Choroid plexus epithelial cell (primary cell): ENCODE results near the gene LACRT.
A peak's percentile ranks its signal among the peaks of the same experiment; 100 is the strongest.

Experiments used
- DNase-seq: peaks from one replicate; pipeline ENCODE4 v3.0.0-alpha.2; 2010; ENCODE audit warnings: low read depth
- H3K4me3 ChIP-seq: 2 replicates; pipeline ENCODE4 v1.5.1; 2011; ENCODE audit warnings: low read depth, mild to moderate bottlenecking, control low read depth, low read length, moderate library complexity
- TF ChIP-seq, protein P1 (sequence below): conservative IDR thresholded peaks from 2 replicates; pipeline ENCODE4 v1.5.1; 2011; ENCODE audit warnings: low read depth, mild to moderate bottlenecking, control low read depth, inconsistent platforms, low read length, moderate library complexity

The LACRT gene

DNA sequence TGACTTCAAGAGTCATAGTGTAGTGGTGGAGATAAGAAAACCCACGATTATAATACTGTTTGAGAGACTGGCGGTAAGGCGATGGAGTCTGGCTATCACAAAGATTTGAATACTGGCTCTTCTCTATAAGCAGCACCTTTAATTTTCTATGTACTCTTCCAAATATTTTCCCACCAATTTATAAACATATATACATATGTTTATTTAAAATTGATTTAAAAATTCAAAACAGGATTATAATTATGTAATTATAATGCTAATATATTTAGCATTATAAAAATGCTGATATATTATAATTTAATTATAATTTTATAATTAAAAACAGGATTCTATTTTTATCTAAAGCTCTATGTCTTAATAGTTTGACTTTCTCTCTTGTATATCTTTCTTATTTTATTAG is 28.9 kb upstream of the LACRT start:
- TF ChIP-seq, protein P1, sequence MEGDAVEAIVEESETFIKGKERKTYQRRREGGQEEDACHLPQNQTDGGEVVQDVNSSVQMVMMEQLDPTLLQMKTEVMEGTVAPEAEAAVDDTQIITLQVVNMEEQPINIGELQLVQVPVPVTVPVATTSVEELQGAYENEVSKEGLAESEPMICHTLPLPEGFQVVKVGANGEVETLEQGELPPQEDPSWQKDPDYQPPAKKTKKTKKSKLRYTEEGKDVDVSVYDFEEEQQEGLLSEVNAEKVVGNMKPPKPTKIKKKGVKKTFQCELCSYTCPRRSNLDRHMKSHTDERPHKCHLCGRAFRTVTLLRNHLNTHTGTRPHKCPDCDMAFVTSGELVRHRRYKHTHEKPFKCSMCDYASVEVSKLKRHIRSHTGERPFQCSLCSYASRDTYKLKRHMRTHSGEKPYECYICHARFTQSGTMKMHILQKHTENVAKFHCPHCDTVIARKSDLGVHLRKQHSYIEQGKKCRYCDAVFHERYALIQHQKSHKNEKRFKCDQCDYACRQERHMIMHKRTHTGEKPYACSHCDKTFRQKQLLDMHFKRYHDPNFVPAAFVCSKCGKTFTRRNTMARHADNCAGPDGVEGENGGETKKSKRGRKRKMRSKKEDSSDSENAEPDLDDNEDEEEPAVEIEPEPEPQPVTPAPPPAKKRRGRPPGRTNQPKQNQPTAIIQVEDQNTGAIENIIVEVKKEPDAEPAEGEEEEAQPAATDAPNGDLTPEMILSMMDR = no peak
- H3K4me3 ChIP-seq = no peak overlapping the region
- no peak for DNase-seq

GRCh38 chr12:54662026-54662425 is 27.3 kb upstream of the LACRT start:
- no peak overlapping the region for H3K4me3 ChIP-seq
- DNase-seq = no peak
- TF ChIP-seq, protein P1 = no peak

- no peak overlapping the region for H3K4me3 ChIP-seq
- no peak for DNase-seq
- TF ChIP-seq, protein P1 = no peak
Observed at GRCh38 chr12:54661048-54661447, 26.4 kb upstream of the LACRT start.

- TF ChIP-seq, protein P1 = no peak
- H3K4me3 ChIP-seq = no peak overlapping the region
- DNase-seq = no peak
Observed at GRCh38 chr12:54660320-54660962, 25.7 kb upstream of the LACRT start.

DNA sequence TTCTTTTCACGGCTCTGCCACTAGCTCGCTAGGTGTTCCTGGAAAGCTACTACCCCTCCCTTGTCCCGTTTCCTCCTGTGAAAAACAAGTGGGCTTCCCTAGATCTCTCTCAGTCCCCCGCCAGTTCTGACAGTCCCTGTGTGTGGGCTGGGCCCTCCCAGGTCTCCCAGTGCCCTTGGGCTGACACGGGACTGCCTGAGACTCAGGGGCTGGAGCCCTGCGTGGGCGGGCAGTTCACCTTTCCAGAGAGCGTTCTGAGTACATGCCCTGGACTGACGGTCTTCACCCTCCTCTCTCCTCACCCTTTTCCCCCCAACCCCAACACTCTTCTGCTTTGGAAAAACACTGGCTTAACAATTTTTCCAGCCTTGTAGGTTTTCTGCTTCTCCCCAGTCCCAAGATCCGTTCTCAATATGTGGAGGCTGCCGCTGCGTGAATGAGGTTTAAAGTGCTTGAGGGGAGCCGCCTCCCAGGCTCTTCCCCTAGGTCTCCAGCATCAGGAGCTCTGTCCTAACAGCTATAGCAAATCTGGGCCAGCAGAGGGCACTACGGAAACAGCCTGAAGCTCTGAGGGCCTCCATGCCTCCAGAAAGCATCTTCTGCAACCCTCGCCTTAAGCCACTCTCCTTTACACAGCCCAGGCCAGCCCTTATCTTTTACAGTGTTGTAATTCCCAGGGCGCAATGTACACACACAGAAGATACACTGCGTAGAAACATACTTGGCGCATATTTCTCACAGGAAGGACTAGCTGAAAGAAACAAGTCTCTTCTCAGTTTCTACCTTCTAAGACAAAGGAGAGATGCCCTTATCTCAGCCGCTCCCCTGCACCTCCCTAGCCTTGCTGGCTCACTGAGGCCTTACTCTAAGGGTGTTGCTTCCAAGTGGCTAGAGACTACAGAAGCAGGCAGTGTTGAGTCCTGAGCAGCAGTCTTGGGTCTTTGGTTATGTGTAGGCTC is 23.9 kb upstream of the LACRT start:
- peak; percentile 48 for DNase-seq
- TF ChIP-seq, protein P1 = peak; percentile 69
- H3K4me3 ChIP-seq = no peak overlapping the region

- H3K4me3 ChIP-seq = no peak overlapping the region
- peak; percentile 4 for DNase-seq
Observed at GRCh38 chr12:54657105-54657607, 22.5 kb upstream of the LACRT start.

More at GRCh38 chr12:54657105-54657607, 22.5 kb upstream of the LACRT start:
- TF ChIP-seq, protein P1 = no peak
